ENCODE data around the gene AFAP1L2. TPM values are rescaled to one million over a fixed set of nuclear protein-coding genes. Genes with fewer than 3 reads are reported as not detected.

AFAP1L2 gene
- total and polyA plus RNA-seq, 8 donors = 2.6 to 25.0 (median 10.0) TPM

DNA sequence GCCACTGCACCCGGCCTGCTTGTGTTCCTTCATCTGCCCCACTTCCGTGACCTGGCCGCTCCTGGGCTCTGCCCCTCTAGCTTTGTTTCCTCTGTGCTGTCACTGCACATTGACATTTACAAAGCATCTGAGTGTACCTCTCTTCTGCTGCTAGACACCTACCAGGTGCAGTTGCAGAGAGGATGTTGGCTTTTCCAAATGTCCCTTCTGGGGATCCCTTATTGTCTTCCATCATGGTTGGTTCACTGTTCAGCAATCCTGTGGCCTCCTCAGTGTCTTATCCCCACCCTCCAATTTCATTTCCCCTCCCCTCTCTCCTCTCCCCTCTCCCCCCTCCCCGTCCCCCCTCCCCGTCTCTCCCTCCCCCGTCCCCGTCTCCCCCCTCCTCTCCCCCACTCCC, 151.4 kb downstream of the AFAP1L2 start:
- Histone ChIP-seq H3K4me1 (peaks cover 11 to 23% (median 16%) of the 10 kb centered on the region in 4 donors), H3K4me3 (no peak overlapping the region), H3K27me3 (no peaks in the 10 kb centered on the region), H3K27ac (no peak overlapping the region), H3K9me3 (no peaks in the 10 kb centered on the region), H3K36me3 (peaks cover 0 to 17% (median 0%) of the 10 kb centered on the region in 4 donors)
- DNase-seq = no peak
- TF ChIP-seq POLR2AphosphoS5 (IDR thresholded peaks at IDR 0.05) (no peak), POLR2A (IDR thresholded peaks at IDR 0.05) (no peak), EP300 (IDR thresholded peaks at IDR 0.05) (no peak)
- TF ChIP-seq, protein P1, sequence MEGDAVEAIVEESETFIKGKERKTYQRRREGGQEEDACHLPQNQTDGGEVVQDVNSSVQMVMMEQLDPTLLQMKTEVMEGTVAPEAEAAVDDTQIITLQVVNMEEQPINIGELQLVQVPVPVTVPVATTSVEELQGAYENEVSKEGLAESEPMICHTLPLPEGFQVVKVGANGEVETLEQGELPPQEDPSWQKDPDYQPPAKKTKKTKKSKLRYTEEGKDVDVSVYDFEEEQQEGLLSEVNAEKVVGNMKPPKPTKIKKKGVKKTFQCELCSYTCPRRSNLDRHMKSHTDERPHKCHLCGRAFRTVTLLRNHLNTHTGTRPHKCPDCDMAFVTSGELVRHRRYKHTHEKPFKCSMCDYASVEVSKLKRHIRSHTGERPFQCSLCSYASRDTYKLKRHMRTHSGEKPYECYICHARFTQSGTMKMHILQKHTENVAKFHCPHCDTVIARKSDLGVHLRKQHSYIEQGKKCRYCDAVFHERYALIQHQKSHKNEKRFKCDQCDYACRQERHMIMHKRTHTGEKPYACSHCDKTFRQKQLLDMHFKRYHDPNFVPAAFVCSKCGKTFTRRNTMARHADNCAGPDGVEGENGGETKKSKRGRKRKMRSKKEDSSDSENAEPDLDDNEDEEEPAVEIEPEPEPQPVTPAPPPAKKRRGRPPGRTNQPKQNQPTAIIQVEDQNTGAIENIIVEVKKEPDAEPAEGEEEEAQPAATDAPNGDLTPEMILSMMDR (IDR thresholded peaks at IDR 0.05) = no peak
- intact Hi-C loops (cut with DNase I; ENCODE audit: low total_unique reads) = no loop called here
- WGBS, 5 donors = 67 to 94% (median 91%) methylated on average over 3 to 4 of the region's 7 CpGs

DNA sequence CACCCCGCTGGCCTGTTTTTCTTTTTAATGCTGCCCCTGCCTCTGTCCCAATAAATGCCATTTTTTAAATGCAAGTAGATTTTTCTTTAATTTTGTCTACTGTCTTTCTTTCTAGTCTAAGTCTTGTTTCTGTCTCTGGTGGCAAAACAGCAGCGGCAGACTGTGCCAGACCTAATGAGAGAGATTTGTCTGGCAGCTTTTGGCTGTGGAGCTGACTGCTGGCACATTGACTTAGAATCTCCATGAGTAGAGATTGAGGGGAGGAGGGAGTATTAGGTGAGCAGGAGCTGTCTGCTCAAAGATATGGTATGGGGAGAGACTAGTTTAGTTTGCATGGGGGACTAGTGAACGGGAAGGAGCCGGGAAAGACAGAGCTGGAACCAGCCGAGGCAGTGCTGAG, 152.2 kb downstream of the AFAP1L2 start:
- Histone ChIP-seq H3K27me3 (no peaks in the 10 kb centered on the region), H3K4me1 (peaks cover 4 to 20% (median 10%) of the 10 kb centered on the region in 4 donors), H3K4me3 (no peak overlapping the region), H3K27ac (no peak overlapping the region), H3K9me3 (no peaks in the 10 kb centered on the region), H3K36me3 (peaks cover 0 to 17% (median 0%) of the 10 kb centered on the region in 4 donors)
- 89 to 93% (median 92%) methylated on average over 5 of the region's 5 CpGs for WGBS, 5 donors
- no peak for DNase-seq
- TF ChIP-seq EP300 (IDR thresholded peaks at IDR 0.05) = no peak
- TF ChIP-seq, protein P1 (IDR thresholded peaks at IDR 0.05) = no peak
- no peak for TF ChIP-seq POLR2A (IDR thresholded peaks at IDR 0.05)
- no peak for TF ChIP-seq POLR2AphosphoS5 (IDR thresholded peaks at IDR 0.05)
- intact Hi-C loops (cut with DNase I; ENCODE audit: low total_unique reads) = no loop called here

DNA sequence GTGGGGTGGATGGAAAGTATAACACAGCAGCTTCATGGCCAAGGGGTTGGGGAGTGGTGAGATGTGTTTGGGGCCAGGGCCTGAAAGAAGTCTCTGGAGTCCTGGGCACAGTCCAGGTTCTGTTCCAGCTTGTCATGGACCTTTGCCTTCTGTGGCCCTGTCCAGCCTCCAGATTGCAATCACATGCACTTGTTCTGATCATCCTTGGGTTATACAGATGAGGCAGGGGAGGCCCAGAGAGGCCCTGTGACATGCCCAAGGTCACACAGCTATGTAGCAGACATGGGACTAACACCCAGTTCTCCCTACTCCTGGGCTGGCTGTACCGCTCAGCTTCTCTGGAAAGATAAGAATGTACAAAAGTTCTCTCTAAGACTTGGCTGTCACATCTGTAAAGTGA, 153.6 kb downstream of the AFAP1L2 start:
- WGBS, 5 donors = 45 to 84% (median 75%) methylated on average over 1 of the region's 1 CpG
- H3K4me1 ChIP-seq = peaks cover 6 to 22% (median 13%) of the 10 kb centered on the region in 4 donors
- H3K9me3 ChIP-seq = no peaks in the 10 kb centered on the region
- H3K27me3 ChIP-seq = no peaks in the 10 kb centered on the region
- intact Hi-C loops (cut with DNase I; ENCODE audit: low total_unique reads) = no loop called here
- peaks cover 0 to 17% (median 0%) of the 10 kb centered on the region in 4 donors for H3K36me3 ChIP-seq
- peak overlapping the region in 3 of 5 donors; percentile 16 to 65 (median 31) for H3K27ac ChIP-seq
- H3K4me3 ChIP-seq = no peak overlapping the region
- no peak for TF ChIP-seq POLR2A (IDR thresholded peaks at IDR 0.05)
- TF ChIP-seq EP300 (IDR thresholded peaks at IDR 0.05) = no peak
- no peak for TF ChIP-seq POLR2AphosphoS5 (IDR thresholded peaks at IDR 0.05)
- TF ChIP-seq, protein P1 (IDR thresholded peaks at IDR 0.05) = no peak
- no peak for DNase-seq

DNA sequence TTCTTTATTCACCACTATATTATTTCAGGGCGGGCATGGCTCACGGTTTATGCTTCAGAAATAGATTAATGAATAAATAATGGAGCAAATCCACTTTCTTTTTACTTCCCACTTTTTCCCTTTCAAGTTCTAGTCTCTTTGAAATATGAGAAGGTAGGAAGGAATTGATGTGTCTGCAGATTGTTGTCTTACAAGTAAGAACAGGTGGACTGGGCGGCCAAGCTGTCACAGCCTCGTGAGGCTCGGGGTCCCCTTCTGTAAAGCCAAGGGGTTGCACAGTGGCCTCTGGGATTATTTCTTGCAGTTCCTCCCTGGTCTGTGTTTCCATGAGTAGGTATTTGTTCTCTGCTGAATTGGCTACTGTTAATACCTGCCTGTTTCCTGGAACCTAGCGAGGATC, 154.1 kb downstream of the AFAP1L2 start:
- WGBS, 5 donors = 38 to 63% (median 58%) methylated on average over 6 of the region's 6 CpGs
- peak overlapping the region in 3 of 5 donors; percentile 16 to 65 (median 31) for H3K27ac ChIP-seq
- H3K4me1 ChIP-seq = peaks cover 6 to 27% (median 18%) of the 10 kb centered on the region in 4 donors
- peaks cover 0 to 17% (median 0%) of the 10 kb centered on the region in 4 donors for H3K36me3 ChIP-seq
- no peaks in the 10 kb centered on the region for H3K9me3 ChIP-seq
- intact Hi-C loops (cut with DNase I; ENCODE audit: low total_unique reads) = no loop called here
- H3K27me3 ChIP-seq = no peaks in the 10 kb centered on the region
- peak in 1 of 2 donors; percentile 35 for DNase-seq
- H3K4me3 ChIP-seq = no peak overlapping the region
- TF ChIP-seq, protein P1 (IDR thresholded peaks at IDR 0.05) = no peak
- TF ChIP-seq EP300 (IDR thresholded peaks at IDR 0.05) = no peak
- TF ChIP-seq POLR2A (IDR thresholded peaks at IDR 0.05) = no peak
- no peak for TF ChIP-seq POLR2AphosphoS5 (IDR thresholded peaks at IDR 0.05)

Data from stomach (tissue), 9 donors.